ENCODE measurements around the gene IRF6.

Gene IRF6

DNA sequence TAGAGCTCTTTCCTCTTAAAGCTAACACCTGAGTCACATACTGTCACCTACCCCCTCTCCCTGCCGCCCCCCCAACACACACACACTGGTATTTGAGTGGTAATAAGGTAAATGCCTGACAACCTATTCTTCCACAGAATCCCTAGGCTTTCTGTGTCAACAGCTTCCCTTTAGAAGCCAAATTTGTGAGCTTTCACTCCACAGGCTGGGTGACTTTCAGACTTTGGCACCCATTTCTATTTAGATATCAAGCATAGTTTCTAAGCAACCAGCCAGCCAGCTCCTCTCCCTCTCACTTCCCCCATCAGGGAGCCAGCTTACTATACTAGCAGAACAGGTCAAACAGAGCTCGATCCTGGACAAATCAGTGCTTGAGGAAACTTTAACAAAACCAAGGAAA lies 18.4 kb downstream of the IRF6 start:
- no peak for ATAC-seq
- TF ChIP-seq CSDC2 (CRISPR knock-in tag; IDR thresholded peaks at IDR 0.05): no peak
- TF ChIP-seq PPARA (CRISPR knock-in tag; IDR thresholded peaks at IDR 0.05; ENCODE audit: borderline replicate concordance): no peak
- TF ChIP-seq, protein P1, sequence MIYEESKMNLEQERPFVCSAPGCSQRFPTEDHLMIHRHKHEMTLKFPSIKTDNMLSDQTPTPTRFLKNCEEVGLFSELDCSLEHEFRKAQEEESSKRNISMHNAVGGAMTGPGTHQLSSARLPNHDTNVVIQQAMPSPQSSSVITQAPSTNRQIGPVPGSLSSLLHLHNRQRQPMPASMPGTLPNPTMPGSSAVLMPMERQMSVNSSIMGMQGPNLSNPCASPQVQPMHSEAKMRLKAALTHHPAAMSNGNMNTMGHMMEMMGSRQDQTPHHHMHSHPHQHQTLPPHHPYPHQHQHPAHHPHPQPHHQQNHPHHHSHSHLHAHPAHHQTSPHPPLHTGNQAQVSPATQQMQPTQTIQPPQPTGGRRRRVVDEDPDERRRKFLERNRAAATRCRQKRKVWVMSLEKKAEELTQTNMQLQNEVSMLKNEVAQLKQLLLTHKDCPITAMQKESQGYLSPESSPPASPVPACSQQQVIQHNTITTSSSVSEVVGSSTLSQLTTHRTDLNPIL (CRISPR knock-in tag; IDR thresholded peaks at IDR 0.05; ENCODE audit: low read depth): no peak
- no peak for TF ChIP-seq ZNF8 (CRISPR knock-in tag; IDR thresholded peaks at IDR 0.05)
- no peak for TF ChIP-seq GLIS3 (CRISPR knock-in tag; IDR thresholded peaks at IDR 0.05)
- TF ChIP-seq, protein P2, sequence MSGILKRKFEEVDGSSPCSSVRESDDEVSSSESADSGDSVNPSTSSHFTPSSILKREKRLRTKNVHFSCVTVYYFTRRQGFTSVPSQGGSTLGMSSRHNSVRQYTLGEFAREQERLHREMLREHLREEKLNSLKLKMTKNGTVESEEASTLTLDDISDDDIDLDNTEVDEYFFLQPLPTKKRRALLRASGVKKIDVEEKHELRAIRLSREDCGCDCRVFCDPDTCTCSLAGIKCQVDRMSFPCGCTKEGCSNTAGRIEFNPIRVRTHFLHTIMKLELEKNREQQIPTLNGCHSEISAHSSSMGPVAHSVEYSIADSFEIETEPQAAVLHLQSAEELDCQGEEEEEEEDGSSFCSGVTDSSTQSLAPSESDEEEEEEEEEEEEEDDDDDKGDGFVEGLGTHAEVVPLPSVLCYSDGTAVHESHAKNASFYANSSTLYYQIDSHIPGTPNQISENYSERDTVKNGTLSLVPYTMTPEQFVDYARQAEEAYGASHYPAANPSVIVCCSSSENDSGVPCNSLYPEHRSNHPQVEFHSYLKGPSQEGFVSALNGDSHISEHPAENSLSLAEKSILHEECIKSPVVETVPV (CRISPR knock-in tag; IDR thresholded peaks at IDR 0.05): no peak
- TF ChIP-seq TSHZ2 (CRISPR knock-in tag; IDR thresholded peaks at IDR 0.05): no peak
- no peak for TF ChIP-seq TOX (CRISPR knock-in tag; IDR thresholded peaks at IDR 0.05; ENCODE audit: borderline replicate concordance)

DNA sequence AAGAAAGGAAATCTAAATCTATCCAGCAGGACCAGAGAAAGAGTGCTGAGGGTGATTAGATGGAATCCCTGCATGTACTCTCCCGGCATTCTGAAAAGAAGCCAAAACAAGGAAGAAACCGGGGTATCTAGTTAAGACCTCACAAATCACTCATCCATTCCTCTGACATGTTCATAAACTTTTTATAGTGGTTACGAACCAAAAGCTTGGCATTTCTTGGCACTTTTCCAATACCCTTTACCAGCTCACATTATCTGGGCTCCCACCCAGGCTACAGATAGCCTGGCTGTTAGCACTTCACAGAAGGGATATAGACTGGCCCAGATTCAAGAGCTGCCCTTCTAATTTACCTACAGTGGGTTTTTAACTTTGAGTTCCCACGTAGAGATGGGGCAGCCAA lies 19.8 kb downstream of the IRF6 start:
- TF ChIP-seq PATZ1 (CRISPR knock-in tag; IDR thresholded peaks at IDR 0.05; ENCODE audit: borderline replicate concordance): no peak
- TF ChIP-seq, protein P1 (CRISPR knock-in tag; IDR thresholded peaks at IDR 0.05; ENCODE audit: low read depth): no peak
- TF ChIP-seq ZC3H10 (CRISPR knock-in tag; IDR thresholded peaks at IDR 0.05): no peak
- no peak for TF ChIP-seq TSHZ2 (CRISPR knock-in tag; IDR thresholded peaks at IDR 0.05)
- TF ChIP-seq PPARA (CRISPR knock-in tag; IDR thresholded peaks at IDR 0.05; ENCODE audit: borderline replicate concordance): no peak
- TF ChIP-seq ZNF70 (CRISPR knock-in tag; IDR thresholded peaks at IDR 0.05): no peak
- TF ChIP-seq POU6F1 (CRISPR knock-in tag; IDR thresholded peaks at IDR 0.05; ENCODE audit: borderline replicate concordance, low read depth): no peak
- no peak for TF ChIP-seq GLIS3 (CRISPR knock-in tag; IDR thresholded peaks at IDR 0.05)
- no peak for ATAC-seq

- no peak for ATAC-seq
- TF ChIP-seq TCF4 (CRISPR knock-in tag; IDR thresholded peaks at IDR 0.05; ENCODE audit: borderline replicate concordance) (no peak), ZFP3 (CRISPR knock-in tag; IDR thresholded peaks at IDR 0.05) (no peak), CSDC2 (CRISPR knock-in tag; IDR thresholded peaks at IDR 0.05) (no peak), PATZ1 (CRISPR knock-in tag; IDR thresholded peaks at IDR 0.05; ENCODE audit: borderline replicate concordance) (no peak), ZNF8 (CRISPR knock-in tag; IDR thresholded peaks at IDR 0.05) (no peak), OSR1 (CRISPR knock-in tag; IDR thresholded peaks at IDR 0.05) (no peak), ZNF70 (CRISPR knock-in tag; IDR thresholded peaks at IDR 0.05) (no peak), TOX (CRISPR knock-in tag; IDR thresholded peaks at IDR 0.05; ENCODE audit: borderline replicate concordance) (no peak), ARNTL (CRISPR knock-in tag; IDR thresholded peaks at IDR 0.05; ENCODE audit: borderline replicate concordance, low read depth) (no peak), PPARA (CRISPR knock-in tag; IDR thresholded peaks at IDR 0.05; ENCODE audit: borderline replicate concordance) (no peak), BACH2 (CRISPR knock-in tag; IDR thresholded peaks at IDR 0.05; ENCODE audit: borderline replicate concordance) (no peak), TSHZ2 (CRISPR knock-in tag; IDR thresholded peaks at IDR 0.05) (no peak)
These were observed 20.4 kb downstream of the IRF6 start for GRCh38 chr1:209785592-209785991.

All from SK-N-SH treated with all-trans-retinoic acid at 6 μM for 48 hours (cell line).